Measurements from ENCODE around the gene TMA7B.
A peak's percentile ranks its signal among the peaks of the same experiment; 100 is the strongest.

The TMA7B gene

DNA sequence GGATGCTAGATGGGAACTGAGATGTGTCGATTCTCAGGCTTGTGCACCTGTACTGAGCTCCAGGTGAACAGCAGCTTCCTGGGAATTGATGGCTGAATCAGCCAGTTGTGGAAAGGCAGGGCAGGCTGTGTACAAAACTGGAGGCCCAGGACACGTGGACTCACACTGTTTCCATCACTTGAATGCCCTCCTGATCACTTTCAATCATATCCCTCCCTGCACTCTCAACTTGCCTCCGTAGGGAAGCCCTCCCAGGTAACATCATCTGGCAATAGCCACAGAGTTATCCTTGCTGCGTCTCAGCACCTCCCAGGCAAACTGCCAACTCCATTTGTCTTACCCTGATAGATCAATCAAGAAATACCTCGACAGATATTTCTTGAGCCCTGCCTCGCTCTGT, 44.6 kb downstream of the TMA7B start:
- DNase-seq: no peak

DNA sequence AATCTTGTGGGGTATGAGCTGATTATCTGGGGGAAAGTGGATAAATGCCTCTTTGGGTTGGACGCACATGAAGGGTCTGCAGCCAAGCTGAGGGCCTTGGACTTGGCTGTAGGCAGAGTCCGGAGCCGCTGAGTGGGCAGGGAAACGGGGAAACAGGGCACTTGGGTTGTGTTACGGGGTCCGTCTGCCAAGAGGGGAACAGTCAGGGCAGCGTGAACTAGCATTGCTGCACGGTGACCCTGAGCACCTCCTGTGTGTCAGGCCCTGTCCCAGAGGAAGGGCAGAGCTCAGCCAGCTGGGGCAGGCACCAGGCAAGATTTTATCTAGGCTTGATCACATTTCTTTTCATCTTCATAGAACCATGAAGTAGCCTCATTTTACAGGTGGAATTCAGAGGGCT, 46.4 kb downstream of the TMA7B start:
- no peak for DNase-seq

DNA sequence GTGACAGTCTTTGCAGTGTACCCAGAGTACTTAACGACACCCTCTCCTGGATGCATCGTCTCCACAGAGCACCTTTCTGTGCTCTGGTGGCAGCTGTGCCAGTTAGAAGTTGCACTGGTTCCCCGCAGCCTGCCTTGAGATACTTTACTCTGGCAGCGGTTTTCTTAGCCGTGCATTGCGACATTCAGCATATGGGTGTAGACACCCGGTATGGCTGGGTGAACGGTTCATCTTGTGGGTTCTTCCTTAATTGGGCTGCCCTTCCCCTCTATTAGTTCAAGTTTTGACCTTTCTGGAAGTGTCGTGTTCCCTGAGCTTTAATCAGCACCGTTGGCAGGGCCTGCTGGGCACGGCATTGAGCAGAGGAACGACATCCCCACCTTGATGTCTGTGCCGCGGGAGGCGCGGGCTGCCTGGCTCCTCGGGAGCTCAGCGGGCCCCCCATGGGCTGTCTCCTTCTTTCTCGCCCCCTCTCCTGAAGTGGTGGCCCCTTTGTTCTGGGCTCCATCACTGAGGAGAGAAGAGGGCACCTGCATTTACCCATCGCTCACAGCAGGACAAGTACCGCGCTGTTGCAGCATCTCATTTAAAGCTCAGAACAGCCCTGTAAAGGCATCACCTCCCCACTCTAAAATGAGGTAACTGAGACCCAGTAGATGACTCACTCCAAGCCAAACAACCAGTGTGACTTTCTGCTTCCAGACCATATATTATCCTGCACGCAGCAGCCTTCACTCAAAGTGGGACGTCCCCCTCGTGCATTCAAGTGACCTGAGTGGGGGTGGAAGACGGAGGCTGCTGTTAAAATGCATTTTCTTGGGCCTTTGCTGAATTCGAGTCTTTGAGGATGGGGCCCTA, 47.9 kb downstream of the TMA7B start:
- no peak for DNase-seq

DNA sequence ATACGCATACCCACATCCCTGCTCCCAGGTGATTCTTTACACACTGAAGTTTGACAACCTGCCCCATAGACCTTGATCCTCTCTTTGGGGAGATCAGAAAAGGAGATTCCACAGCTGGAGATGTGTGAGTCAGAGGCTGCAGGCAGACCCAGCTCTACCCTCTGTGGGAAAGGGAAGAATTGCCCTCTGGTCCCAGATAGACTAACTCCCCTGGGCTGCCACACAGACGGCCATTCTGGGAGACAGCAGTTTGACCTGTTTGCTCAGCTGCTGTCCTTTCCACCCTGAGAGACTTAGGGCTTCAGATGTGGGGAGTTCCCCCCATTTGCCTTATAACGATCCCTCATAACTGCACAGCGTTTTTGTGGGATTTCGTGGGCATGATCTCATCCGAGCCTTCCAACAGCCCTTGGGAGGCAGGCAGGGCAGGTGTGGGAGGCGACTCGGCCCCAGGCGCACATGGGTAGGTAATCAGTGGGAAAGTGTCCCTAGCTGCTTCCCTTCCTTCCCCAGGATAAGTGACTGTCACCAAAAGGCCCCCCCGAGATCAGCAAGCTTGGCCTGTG, 48.6 kb downstream of the TMA7B start:
- no peak for DNase-seq

DNA sequence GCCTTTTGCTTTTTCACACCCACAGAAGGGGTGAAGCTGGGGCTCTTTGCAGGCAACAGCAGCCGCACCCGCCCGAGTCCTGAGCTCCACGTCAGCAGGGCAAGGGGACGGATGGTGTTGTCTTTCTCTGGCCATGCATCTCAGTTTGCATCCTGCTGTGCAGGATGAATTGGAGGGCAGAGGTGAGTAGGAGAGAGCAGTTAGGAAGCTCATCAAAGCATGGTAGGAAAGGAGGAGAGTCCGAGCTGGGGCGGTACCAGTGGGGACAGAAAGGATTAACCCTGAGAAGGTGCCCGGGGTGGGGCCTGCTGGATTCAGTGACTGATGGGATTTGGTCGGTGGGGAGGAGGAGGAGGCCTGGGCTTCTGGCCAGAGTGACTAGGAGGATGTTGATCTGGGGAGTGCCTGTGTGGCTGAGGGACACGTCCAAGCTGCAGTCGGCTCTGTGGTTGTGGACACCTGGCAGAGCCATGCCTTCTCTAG, 49.1 kb downstream of the TMA7B start:
- DNase-seq: no peak

DNA sequence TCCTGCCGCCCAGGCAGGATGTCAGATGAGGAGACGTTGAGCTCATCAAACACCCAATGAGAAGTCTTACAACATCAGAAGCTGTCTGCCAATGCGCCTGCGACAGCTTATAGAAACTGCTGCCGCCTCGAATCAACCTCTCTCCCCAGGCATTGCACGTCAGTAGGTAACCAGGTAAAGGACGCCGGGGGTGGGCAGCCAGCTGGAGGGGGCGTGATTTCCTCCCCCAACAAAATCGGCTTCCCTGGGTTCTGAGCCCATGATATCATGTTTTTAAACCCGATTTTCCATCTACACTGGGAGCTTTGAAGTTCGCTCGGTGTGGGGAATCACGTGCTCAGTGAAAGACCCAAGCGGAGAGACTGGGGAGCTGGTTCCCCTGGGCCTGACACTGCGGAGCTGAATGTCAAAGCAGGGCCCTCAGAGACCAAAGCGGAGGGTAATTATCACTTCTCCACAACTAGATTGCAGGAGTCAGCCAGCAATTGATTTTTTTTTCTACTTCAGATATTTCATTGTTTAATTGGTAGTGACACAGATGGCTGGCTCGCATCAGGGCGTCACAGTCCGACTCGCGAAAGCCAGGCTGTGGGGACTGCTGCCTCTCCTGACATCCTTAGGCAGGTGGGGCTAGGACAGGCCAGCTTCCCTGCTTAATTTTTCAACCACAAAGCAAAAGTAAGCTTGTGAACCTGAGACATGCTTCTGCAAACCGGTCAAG, 49.9 kb downstream of the TMA7B start:
- peak; percentile 23 to 34 for DNase-seq

DNA sequence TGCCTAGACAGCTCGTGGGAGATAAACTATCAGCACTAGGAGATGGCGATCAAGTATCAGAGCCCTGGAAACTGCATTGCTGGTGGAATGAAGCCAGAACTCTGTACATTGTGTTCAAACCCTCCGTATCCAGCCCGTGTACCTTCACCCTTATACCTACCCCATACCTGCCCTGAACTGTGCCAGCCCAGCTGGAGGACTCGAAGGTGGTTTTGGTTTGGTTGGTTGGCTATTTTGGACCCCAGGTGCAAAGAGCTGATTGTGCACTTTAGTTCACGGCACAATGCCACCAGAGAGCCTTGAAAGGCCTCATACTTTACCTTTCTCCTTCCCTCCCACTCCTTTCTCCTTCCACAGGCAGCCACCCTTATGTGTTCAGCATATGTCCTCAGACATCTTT, 50.5 kb downstream of the TMA7B start:
- DNase-seq: no peak
